ENCODE results near the gene TMEM11. TPM values are rescaled to one million over a fixed set of nuclear protein-coding genes. Genes with fewer than 3 reads are reported as not detected.

The TMEM11 gene
- total RNA-seq, 1 experiment from 2014 or later = 23.4 TPM

GRCh38 chr17:21198411-21198810, 15.6 kb downstream of the TMEM11 start:
- no peak for DNase-seq (ENCODE audit: low read depth, low spot score)
- intact Hi-C loops (cut with micrococcal nuclease; ENCODE audit: unreplicated experiment) (no loop called here), in situ Hi-C loops (cut with HindIII; ENCODE audit: low pct_unique_long_range_greater_than_20kb, low sequenced_read_pairs) (no loop called here)
- Histone ChIP-seq H3K9me3 (ENCODE audit: control insufficient read depth, insufficient read depth, low read depth, low read length) (no peaks in the 10 kb centered on the region), H3K4me1 (ENCODE audit: control insufficient read depth, insufficient read depth, low read length) (no peaks in the 10 kb centered on the region), H3K27ac (ENCODE audit: low read length) (no peak overlapping the region), H3K27me3 (ENCODE audit: control insufficient read depth, insufficient read depth, low read length) (no peaks in the 10 kb centered on the region), H3K4me3 (ENCODE audit: low read depth in 2 of 2, low read length in 2 of 2) (no peak overlapping the region), H3K36me3 (ENCODE audit: control insufficient read depth, insufficient read depth, low read length) (no peaks in the 10 kb centered on the region; the same call in none of the 2 replicates)
- TF ChIP-seq CTCF (IDR thresholded peaks at IDR 0.05) (no peak), SIN3A (IDR thresholded peaks at IDR 0.05; ENCODE audit: borderline replicate concordance, insufficient read depth, low read depth, low read length) (no peak), TCF7L2 (IDR thresholded peaks at IDR 0.05; ENCODE audit: low read depth, low read length) (no peak), REST (IDR thresholded peaks at IDR 0.05; ENCODE audit: insufficient read depth in 1 of 2, low read depth in 2 of 2, low read length in 1 of 2) (no peak), POLR2AphosphoS5 (IDR thresholded peaks at IDR 0.05; ENCODE audit: low read depth, low read length) (no peak)
- TSS peak; percentile 81 for BruUV-seq (replicated peaks)
- POLR2A ChIA-PET = no interaction called here
- CTCF ChIA-PET = no interaction called here
- no peak for ATAC-seq

- no peak for DNase-seq (ENCODE audit: low read depth, low spot score)
- ChIA-PET POLR2A (no interaction called here), CTCF (no interaction called here)
- Histone ChIP-seq H3K36me3 (ENCODE audit: control insufficient read depth, insufficient read depth, low read length) (no peaks in the 10 kb centered on the region; the same call in none of the 2 replicates), H3K4me3 (ENCODE audit: low read depth in 2 of 2, low read length in 2 of 2) (no peak overlapping the region), H3K4me1 (ENCODE audit: control insufficient read depth, insufficient read depth, low read length) (no peaks in the 10 kb centered on the region), H3K9me3 (ENCODE audit: control insufficient read depth, insufficient read depth, low read depth, low read length) (no peaks in the 10 kb centered on the region), H3K27me3 (ENCODE audit: control insufficient read depth, insufficient read depth, low read length) (no peaks in the 10 kb centered on the region), H3K27ac (ENCODE audit: low read length) (no peak overlapping the region)
- no peak for TF ChIP-seq CTCF (IDR thresholded peaks at IDR 0.05)
- no peak for TF ChIP-seq TCF7L2 (IDR thresholded peaks at IDR 0.05; ENCODE audit: low read depth, low read length)
- TF ChIP-seq SIN3A (IDR thresholded peaks at IDR 0.05; ENCODE audit: borderline replicate concordance, insufficient read depth, low read depth, low read length) = no peak
- no peak for TF ChIP-seq REST (IDR thresholded peaks at IDR 0.05; ENCODE audit: insufficient read depth in 1 of 2, low read depth in 2 of 2, low read length in 1 of 2)
- TF ChIP-seq POLR2AphosphoS5 (IDR thresholded peaks at IDR 0.05; ENCODE audit: low read depth, low read length) = no peak
- ATAC-seq = no peak
- no TSS peak for BruUV-seq (replicated peaks)
- in situ Hi-C loops (cut with HindIII; ENCODE audit: low pct_unique_long_range_greater_than_20kb, low sequenced_read_pairs) = no loop called here
- intact Hi-C loops (cut with micrococcal nuclease; ENCODE audit: unreplicated experiment) = no loop called here
Measured at GRCh38 chr17:21196126-21196525, 17.8 kb downstream of the TMEM11 start.
